ENCODE measurements around the gene FBLN1.

Gene FBLN1

GRCh38 chr22:45571089-45571488 is 68.4 kb downstream of the FBLN1 start:
- H3K4me3 ChIP-seq (ENCODE audit: low read depth in 1 of 2, low read length in 1 of 2): no peak overlapping the region
- H3K27me3 ChIP-seq: peaks cover 22% of the 10 kb centered on the region
- H3K27ac ChIP-seq: no peak overlapping the region
- H3K36me3 ChIP-seq: no peaks in the 10 kb centered on the region
- no peaks in the 10 kb centered on the region for H3K4me1 ChIP-seq (ENCODE audit: control insufficient read depth in 1 of 2, insufficient read depth in 1 of 2, low read depth in 1 of 2, low read length in 1 of 2)
- no peaks in the 10 kb centered on the region for H3K9me3 ChIP-seq
- TF ChIP-seq CTCF (IDR thresholded peaks at IDR 0.05): no peak

- Histone ChIP-seq H3K4me3 (ENCODE audit: low read depth in 1 of 2, low read length in 1 of 2) (no peak overlapping the region), H3K27ac (no peak overlapping the region), H3K4me1 (ENCODE audit: control insufficient read depth in 1 of 2, insufficient read depth in 1 of 2, low read depth in 1 of 2, low read length in 1 of 2) (no peaks in the 10 kb centered on the region), H3K9me3 (no peaks in the 10 kb centered on the region), H3K27me3 (peaks cover 17% of the 10 kb centered on the region), H3K36me3 (no peaks in the 10 kb centered on the region)
- TF ChIP-seq CTCF (IDR thresholded peaks at IDR 0.05): no peak
Measured at GRCh38 chr22:45572444-45572843, 69.8 kb downstream of the FBLN1 start.

GRCh38 chr22:45574069-45574703 is 71.5 kb downstream of the FBLN1 start:
- Histone ChIP-seq H3K27ac (no peak overlapping the region), H3K36me3 (no peaks in the 10 kb centered on the region), H3K9me3 (no peaks in the 10 kb centered on the region), H3K4me1 (ENCODE audit: control insufficient read depth in 1 of 2, insufficient read depth in 1 of 2, low read depth in 1 of 2, low read length in 1 of 2) (no peaks in the 10 kb centered on the region), H3K4me3 (ENCODE audit: low read depth in 1 of 2, low read length in 1 of 2) (no peak overlapping the region), H3K27me3 (peaks cover 20% of the 10 kb centered on the region)
- no peak for TF ChIP-seq CTCF (IDR thresholded peaks at IDR 0.05)

- TF ChIP-seq CTCF (IDR thresholded peaks at IDR 0.05): no peak
- no peaks in the 10 kb centered on the region for H3K36me3 ChIP-seq
- H3K4me3 ChIP-seq (ENCODE audit: low read depth in 1 of 2, low read length in 1 of 2): no peak overlapping the region
- H3K4me1 ChIP-seq (ENCODE audit: control insufficient read depth in 1 of 2, insufficient read depth in 1 of 2, low read depth in 1 of 2, low read length in 1 of 2): no peaks in the 10 kb centered on the region
- H3K27ac ChIP-seq: no peak overlapping the region
- no peaks in the 10 kb centered on the region for H3K9me3 ChIP-seq
- H3K27me3 ChIP-seq: peaks cover 20% of the 10 kb centered on the region
Measured at GRCh38 chr22:45575173-45575572, 72.5 kb downstream of the FBLN1 start.

GRCh38 chr22:45575607-45576272 is 73.1 kb downstream of the FBLN1 start:
- H3K27me3 ChIP-seq: peaks cover 20% of the 10 kb centered on the region
- no peak for TF ChIP-seq CTCF (IDR thresholded peaks at IDR 0.05)
- H3K4me1 ChIP-seq (ENCODE audit: control insufficient read depth in 1 of 2, insufficient read depth in 1 of 2, low read depth in 1 of 2, low read length in 1 of 2): no peaks in the 10 kb centered on the region
- no peaks in the 10 kb centered on the region for H3K36me3 ChIP-seq
- no peak overlapping the region for H3K27ac ChIP-seq
- no peaks in the 10 kb centered on the region for H3K9me3 ChIP-seq
- H3K4me3 ChIP-seq (ENCODE audit: low read depth in 1 of 2, low read length in 1 of 2): no peak overlapping the region

Data from neutrophil (primary cell).